ENCODE data around the gene NDUFB5. TPM values are rescaled to one million over a fixed set of nuclear protein-coding genes. Genes with fewer than 3 reads are reported as not detected.
A peak's percentile ranks its signal among the peaks of the same experiment; 100 is the strongest.

The NDUFB5 gene
- total and polyA plus RNA-seq, 10 of the 15 experiments (the other 5 are each of a cell fraction or from before 2014, with no cell fraction given): 82.0 to 320 (median 126) TPM

- TF ChIP-seq, protein P1, sequence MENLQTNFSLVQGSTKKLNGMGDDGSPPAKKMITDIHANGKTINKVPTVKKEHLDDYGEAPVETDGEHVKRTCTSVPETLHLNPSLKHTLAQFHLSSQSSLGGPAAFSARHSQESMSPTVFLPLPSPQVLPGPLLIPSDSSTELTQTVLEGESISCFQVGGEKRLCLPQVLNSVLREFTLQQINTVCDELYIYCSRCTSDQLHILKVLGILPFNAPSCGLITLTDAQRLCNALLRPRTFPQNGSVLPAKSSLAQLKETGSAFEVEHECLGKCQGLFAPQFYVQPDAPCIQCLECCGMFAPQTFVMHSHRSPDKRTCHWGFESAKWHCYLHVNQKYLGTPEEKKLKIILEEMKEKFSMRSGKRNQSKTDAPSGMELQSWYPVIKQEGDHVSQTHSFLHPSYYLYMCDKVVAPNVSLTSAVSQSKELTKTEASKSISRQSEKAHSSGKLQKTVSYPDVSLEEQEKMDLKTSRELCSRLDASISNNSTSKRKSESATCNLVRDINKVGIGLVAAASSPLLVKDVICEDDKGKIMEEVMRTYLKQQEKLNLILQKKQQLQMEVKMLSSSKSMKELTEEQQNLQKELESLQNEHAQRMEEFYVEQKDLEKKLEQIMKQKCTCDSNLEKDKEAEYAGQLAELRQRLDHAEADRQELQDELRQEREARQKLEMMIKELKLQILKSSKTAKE (IDR thresholded peaks at IDR 0.05; ENCODE audit: low read depth, poor library complexity, severe bottlenecking): no peak
- TF ChIP-seq EZH2 (IDR thresholded peaks at IDR 0.05; ENCODE audit: borderline replicate concordance, control insufficient read depth, low read depth, low read length) (no peak), WRNIP1 (IDR thresholded peaks at IDR 0.05; ENCODE audit: borderline replicate concordance, low read depth, low read length) (no peak), IRF4 (IDR thresholded peaks at IDR 0.05; ENCODE audit: low read depth, low read length) (0 out of 2 replicates have a peak, but pooled peaks have one; percentile 36), MYC (IDR thresholded peaks at IDR 0.05; ENCODE audit: insufficient read depth, insufficient read length, insufficient replicate concordance, low read length, severe bottlenecking) (no peak), E4F1 (IDR thresholded peaks at IDR 0.05; ENCODE audit: borderline replicate concordance, partially characterized antibody) (peak; percentile 56), SIX5 (IDR thresholded peaks at IDR 0.05; ENCODE audit: low read depth, low read length, severe bottlenecking) (peak; percentile 77), JUNB (IDR thresholded peaks at IDR 0.05) (no peak), LARP7 (IDR thresholded peaks at IDR 0.05) (peak; percentile 24; the same call in 1 of the 2 replicates), ZNF622 (IDR thresholded peaks at IDR 0.05) (no peak), NFYA (IDR thresholded peaks at IDR 0.05; ENCODE audit: borderline replicate concordance, low read depth, low read length) (no peak)
- TF ChIP-seq, protein P2, sequence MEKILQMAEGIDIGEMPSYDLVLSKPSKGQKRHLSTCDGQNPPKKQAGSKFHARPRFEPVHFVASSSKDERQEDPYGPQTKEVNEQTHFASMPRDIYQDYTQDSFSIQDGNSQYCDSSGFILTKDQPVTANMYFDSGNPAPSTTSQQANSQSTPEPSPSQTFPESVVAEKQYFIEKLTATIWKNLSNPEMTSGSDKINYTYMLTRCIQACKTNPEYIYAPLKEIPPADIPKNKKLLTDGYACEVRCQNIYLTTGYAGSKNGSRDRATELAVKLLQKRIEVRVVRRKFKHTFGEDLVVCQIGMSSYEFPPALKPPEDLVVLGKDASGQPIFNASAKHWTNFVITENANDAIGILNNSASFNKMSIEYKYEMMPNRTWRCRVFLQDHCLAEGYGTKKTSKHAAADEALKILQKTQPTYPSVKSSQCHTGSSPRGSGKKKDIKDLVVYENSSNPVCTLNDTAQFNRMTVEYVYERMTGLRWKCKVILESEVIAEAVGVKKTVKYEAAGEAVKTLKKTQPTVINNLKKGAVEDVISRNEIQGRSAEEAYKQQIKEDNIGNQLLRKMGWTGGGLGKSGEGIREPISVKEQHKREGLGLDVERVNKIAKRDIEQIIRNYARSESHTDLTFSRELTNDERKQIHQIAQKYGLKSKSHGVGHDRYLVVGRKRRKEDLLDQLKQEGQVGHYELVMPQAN (conservative IDR thresholded peaks at IDR 0.05): peak; percentile 44
- TF ChIP-seq, protein P3, sequence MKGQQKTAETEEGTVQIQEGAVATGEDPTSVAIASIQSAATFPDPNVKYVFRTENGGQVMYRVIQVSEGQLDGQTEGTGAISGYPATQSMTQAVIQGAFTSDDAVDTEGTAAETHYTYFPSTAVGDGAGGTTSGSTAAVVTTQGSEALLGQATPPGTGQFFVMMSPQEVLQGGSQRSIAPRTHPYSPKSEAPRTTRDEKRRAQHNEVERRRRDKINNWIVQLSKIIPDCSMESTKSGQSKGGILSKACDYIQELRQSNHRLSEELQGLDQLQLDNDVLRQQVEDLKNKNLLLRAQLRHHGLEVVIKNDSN (IDR thresholded peaks at IDR 0.05; ENCODE audit: borderline replicate concordance, extremely low read length, insufficient read depth, low read depth, low read length): no peak
- TF ChIP-seq, protein P4, sequence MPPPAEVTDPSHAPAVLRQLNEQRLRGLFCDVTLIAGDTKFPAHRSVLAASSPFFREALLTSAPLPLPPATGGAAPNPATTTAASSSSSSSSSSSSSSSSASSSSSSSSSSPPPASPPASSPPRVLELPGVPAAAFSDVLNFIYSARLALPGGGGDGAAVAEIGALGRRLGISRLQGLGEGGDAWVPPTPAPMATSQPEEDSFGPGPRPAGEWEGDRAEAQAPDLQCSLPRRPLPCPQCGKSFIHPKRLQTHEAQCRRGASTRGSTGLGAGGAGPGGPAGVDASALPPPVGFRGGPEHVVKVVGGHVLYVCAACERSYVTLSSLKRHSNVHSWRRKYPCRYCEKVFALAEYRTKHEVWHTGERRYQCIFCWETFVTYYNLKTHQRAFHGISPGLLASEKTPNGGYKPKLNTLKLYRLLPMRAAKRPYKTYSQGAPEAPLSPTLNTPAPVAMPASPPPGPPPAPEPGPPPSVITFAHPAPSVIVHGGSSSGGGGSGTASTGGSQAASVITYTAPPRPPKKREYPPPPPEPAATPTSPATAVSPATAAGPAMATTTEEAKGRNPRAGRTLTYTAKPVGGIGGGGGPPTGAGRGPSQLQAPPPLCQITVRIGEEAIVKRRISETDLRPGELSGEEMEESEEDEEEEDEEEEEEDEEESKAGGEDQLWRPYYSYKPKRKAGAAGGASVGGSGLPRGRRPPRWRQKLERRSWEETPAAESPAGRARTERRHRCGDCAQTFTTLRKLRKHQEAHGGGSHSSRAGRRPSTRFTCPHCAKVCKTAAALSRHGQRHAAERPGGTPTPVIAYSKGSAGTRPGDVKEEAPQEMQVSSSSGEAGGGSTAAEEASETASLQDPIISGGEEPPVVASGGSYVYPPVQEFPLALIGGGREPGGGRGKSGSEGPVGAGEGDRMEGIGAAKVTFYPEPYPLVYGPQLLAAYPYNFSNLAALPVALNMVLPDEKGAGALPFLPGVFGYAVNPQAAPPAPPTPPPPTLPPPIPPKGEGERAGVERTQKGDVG (CRISPR knock-in tag; IDR thresholded peaks at IDR 0.05): no peak
- TF ChIP-seq, protein P5, sequence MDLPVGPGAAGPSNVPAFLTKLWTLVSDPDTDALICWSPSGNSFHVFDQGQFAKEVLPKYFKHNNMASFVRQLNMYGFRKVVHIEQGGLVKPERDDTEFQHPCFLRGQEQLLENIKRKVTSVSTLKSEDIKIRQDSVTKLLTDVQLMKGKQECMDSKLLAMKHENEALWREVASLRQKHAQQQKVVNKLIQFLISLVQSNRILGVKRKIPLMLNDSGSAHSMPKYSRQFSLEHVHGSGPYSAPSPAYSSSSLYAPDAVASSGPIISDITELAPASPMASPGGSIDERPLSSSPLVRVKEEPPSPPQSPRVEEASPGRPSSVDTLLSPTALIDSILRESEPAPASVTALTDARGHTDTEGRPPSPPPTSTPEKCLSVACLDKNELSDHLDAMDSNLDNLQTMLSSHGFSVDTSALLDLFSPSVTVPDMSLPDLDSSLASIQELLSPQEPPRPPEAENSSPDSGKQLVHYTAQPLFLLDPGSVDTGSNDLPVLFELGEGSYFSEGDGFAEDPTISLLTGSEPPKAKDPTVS (IDR thresholded peaks at IDR 0.05; ENCODE audit: low read depth, low read length): no peak
These were observed at the start of gene NDUFB5, which contains the start of gene MRPL47 (continued) for GRCh38 chr3:179604321-179605078.
